Glomerular endothelial cell (primary cell): ENCODE measurements around the gene DLL3. TPM values are rescaled to one million over a fixed set of nuclear protein-coding genes. Genes with fewer than 3 reads are reported as not detected.

Experiments
- DNase-seq: peaks from one replicate; pipeline ENCODE4 v3.0.0-alpha.2; 2011; ENCODE audit warnings: low read depth, low spot score; ENCODE audit errors: extremely low read depth
- total RNA-seq: library from RNA; depleted of rRNA; stranded (reverse); fragments of >200 nt; gene quantifications from 2 replicates; pipeline ENCODE4 v1.2.3, GENCODE V29; 2015

Gene DLL3
- total RNA-seq, 1 donor from 2014 or later, result 2.0 TPM

DNA sequence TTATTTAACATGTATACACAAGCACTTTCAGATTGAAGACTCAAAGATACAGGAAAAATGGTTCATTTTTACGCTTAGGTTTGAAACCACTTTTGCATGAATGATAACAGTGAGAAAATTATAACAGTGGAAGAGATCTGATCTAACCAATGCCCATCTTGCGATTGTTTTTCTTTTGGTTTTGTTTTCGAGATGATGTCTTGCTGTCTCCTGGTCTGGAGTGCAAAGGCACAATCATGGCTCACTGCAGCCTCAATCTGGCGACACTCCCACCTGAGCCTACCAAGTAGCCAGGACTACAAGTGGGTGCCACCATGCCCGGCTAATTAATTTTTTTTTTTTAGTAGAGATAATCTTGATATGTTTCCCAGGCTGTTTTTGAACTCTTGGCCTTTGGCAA is 51.5 kb downstream of the DLL3 start:
- DNase-seq, result no peak

DNA sequence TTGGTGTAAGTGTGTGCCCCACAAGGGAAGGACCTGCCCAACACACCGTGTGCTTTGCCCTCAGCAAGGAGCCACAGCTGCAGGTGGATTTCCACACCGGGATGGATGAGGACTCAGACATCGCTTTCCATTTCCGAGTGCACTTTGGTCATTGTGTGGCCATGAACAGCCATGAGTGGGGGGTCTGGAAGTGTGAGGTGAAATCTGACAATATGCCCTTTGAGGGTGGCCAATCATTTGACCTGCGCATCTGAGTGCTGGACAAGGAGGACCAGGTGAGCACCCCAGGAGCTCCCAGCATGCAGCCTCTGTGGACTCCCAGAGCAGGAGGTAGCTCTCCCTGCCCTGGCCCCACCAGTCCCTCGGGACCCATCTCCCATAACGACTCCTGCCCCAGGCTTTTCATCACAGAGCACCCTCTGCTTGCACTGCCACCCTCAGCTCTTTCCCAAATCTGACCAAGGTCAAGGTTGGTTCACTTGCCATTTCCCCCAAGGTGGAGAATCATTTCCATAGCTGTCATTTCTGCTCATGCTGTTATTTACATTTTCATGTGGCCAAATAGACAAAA is 54.4 kb downstream of the DLL3 start:
- DNase-seq, result no peak

DNA sequence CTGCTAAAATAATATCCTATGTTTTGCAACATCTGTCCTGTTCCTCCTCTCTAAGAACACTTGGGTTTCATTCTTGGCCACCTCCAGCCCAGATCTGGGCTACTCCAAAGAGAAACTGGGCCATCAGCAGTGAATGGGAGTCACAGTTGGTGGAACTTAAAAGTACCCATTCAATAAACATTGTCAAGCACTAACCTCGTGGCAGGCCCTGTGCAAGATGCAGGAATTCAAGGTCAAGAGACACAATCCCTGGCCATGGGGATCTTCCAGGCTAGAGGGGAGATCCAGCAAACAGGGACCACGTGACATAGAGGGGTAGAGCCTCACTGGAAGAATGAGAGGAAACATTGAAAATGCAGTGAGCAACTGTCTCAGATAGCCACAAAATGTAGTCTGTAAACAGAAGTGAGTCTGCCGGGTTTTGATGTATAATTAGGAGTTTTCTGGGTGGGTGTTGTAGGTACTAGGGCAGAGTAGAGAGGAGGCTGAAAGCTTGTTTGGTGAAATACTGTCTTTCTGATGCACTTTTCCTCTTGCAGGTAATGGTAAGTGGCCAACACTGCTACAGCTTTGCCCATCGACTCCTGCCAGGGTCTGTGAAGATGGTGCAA is 56.1 kb downstream of the DLL3 start:
- no peak for DNase-seq

DNA sequence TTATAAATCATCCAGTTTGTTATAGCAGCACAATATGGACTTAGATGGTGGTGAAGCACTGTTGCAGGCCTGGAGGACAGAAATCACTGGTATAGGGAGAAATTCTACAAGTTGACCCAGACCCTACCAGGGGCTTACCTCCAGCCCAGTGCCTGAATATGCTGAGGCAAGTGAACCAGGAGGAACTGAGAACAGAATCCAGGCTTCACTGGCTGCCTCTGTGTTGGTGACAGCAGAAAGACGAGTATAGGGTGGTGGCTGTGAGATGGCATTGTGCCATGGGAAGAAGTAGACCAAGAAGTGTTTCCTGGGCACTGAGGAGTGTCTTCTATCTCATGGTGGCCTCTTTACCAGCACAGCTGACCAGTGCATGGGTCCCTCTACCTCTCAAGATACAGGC is 57.1 kb downstream of the DLL3 start:
- DNase-seq, result no peak

Other genes with a start within 250 kb of the DLL3 start
- not detected in 2 replicates for gene IFNL2, start 230.6 kb upstream of the DLL3 start, total RNA-seq
- not detected in 2 replicates for gene IFNL1, start 202.5 kb upstream of the DLL3 start, total RNA-seq
- gene LRFN1, start 178.1 kb upstream of the DLL3 start, total RNA-seq, result 0.34 and 1.2 TPM in 2 replicates
- 92.9 and 104 TPM in 2 replicates for gene GMFG, start 162.9 kb upstream of the DLL3 start, total RNA-seq
- 61.2 and 89.1 TPM in 2 replicates for gene SAMD4B, start 156.5 kb upstream of the DLL3 start, total RNA-seq
- 27.4 and 32.1 TPM in 2 replicates for gene PAF1, start 107.8 kb upstream of the DLL3 start, total RNA-seq
- gene MED29, start 107.6 kb upstream of the DLL3 start, total RNA-seq, result 25.1 and 29.5 TPM in 2 replicates
- 6.5 and 21.6 TPM in 2 replicates for gene ZFP36, start 92.1 kb upstream of the DLL3 start, total RNA-seq
- gene PLEKHG2, start 86.3 kb upstream of the DLL3 start, total RNA-seq, result 26.4 and 60.0 TPM in 2 replicates
- gene RPS16, start 63.0 kb upstream of the DLL3 start, total RNA-seq, result 802 and 1,288 TPM in 2 replicates
- 100 and 104 TPM in 2 replicates for gene SUPT5H, start 53.4 kb upstream of the DLL3 start, total RNA-seq
- 64.0 and 64.8 TPM in 2 replicates for gene TIMM50, start 18.1 kb upstream of the DLL3 start, total RNA-seq
- not detected in 2 replicates for gene SELENOV, start 16.2 kb downstream of the DLL3 start, total RNA-seq
- 1.5 and 4.1 TPM in 2 replicates for gene EID2B, start 33.9 kb downstream of the DLL3 start, total RNA-seq
- gene EID2, start 41.2 kb downstream of the DLL3 start, total RNA-seq, result 11.4 and 19.0 TPM in 2 replicates
- gene LGALS13, start 103.6 kb downstream of the DLL3 start, total RNA-seq, result not detected in 2 replicates
- gene LGALS16, start 157.0 kb downstream of the DLL3 start, total RNA-seq, result not detected in 2 replicates
- not detected in 2 replicates for gene LGALS14, start 205.5 kb downstream of the DLL3 start, total RNA-seq
- gene CLC, start 239.1 kb downstream of the DLL3 start, total RNA-seq, result not detected in 2 replicates